ENCODE results near the gene ADAMTS17.
"Not testable (repeated sequence)": the region's sequence is repeated elsewhere in the genome, so short reads cannot be mapped to it uniquely, and the experiment has no call there.

ADAMTS17 gene

GRCh38 chr15:99997112-99997651, 344.6 kb downstream of the ADAMTS17 start:
- DNase-seq (ENCODE audit: low spot score): no peak

DNA sequence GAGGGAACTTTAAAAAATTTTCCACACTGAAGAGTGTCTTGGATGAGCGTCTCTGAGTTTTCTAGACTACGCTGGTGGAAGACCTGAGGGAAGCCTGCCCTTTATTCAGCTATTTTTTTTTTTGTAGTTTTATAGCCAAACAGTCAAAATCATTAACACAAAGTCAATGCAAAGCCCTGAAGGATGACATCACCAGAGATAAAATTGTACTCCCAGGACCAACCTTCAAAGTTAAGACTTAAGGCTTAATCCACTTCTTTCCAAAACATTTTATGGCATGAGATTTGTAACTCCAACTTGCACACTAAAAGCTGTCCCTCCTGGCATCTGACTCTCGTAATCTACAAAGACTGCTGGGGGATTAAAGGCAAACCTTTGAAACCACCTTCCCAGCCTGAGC, 345.1 kb downstream of the ADAMTS17 start:
- no peak for DNase-seq (ENCODE audit: low spot score)

- no peak for DNase-seq (ENCODE audit: low spot score)
These were observed 346.2 kb downstream of the ADAMTS17 start for GRCh38 chr15:99995543-99995942.

- DNase-seq (ENCODE audit: low spot score): no peak
These were observed 346.9 kb downstream of the ADAMTS17 start for GRCh38 chr15:99994849-99995248.

GRCh38 chr15:99993681-99994131, 348.1 kb downstream of the ADAMTS17 start:
- DNase-seq (ENCODE audit: low spot score): no peak

- DNase-seq (ENCODE audit: low spot score): no peak
These were observed 348.5 kb downstream of the ADAMTS17 start for GRCh38 chr15:99993262-99993661.

- DNase-seq (ENCODE audit: low spot score): no peak
These were observed 349.1 kb downstream of the ADAMTS17 start for GRCh38 chr15:99992611-99993231.

DNA sequence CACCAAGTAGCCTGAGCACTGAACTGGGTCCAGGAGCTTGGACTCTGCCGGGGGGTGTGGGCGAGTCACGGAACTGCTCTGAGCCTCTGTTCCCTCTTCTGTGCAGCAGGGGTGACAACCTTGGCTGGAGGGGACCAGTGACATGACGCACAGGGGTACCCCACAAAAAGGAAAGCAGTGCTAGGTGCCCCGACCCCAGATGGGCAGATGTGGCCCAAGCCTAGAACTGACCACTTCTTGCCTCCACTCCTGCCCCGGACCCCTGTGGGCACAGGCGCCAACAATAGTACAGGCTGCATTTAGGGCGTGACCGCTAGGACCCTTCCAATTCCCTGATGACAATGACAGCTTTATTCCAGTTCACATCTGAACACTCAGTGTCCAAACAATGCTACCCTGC, 352.7 kb downstream of the ADAMTS17 start:
- no peak for DNase-seq (ENCODE audit: low spot score)

GRCh38 chr15:99987701-99988100, 354.1 kb downstream of the ADAMTS17 start:
- DNase-seq (ENCODE audit: low spot score): no peak

GRCh38 chr15:99987119-99987506, 354.7 kb downstream of the ADAMTS17 start:
- no peak for DNase-seq (ENCODE audit: low spot score)

DNA sequence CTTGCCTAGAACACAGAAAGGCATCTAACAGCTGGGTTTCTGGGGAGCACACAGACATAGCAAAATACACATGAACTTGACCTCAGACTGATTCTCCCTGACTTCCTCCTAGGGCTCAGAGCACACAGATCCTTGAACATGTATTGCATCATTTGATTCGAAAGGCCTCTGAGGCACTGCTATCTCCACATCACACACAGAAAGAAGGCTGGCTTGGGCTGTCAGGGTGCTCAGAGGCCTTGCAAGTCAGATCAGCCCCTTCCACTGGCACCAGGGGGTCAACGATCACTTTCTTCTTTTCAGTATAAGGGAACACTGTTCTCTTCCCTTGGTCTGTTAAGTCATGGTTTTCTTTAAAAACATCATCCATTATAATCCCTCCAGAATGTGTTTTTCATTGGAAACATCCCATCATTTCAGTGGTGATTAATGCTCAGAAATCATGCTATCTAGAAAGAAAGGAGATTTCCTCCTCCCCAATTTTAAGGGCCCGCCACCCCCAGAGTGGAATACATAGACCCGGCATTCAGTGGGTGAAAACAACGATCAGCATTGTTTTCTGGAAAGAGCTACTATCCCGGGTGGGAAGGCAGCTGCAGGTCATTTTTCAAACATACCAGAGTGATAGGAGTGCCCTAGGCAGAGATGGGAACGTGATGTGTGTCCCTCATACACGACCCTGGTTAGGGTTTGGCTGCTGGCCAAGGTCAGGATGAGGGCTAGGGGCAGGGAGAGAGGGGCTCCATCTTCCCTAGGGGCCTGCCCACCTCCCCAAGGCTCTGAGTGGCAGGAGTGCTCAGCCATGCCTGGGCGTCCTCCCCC, 355.3 kb downstream of the ADAMTS17 start:
- no peak for DNase-seq (ENCODE audit: low spot score)

DNA sequence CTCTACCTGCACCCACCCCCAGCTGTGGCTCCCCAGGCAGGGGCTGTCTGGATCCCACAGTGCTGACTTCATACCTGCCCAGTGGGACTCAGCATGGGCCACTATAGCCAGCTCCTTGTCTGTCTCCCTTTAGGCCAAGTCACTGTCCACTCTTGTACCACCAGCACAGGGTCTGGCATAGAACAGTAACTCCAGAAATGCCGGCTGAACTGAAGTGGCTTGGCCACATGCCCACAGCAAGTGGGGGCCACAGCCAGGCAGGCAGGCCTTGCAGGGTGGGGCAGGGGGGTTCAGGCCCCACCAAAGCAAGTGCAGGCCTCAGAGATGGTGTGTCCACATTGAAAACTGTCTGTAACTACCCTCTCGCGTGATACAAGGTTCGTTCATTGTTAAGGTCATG, 355.9 kb downstream of the ADAMTS17 start:
- no peak for DNase-seq (ENCODE audit: low spot score)

DNA sequence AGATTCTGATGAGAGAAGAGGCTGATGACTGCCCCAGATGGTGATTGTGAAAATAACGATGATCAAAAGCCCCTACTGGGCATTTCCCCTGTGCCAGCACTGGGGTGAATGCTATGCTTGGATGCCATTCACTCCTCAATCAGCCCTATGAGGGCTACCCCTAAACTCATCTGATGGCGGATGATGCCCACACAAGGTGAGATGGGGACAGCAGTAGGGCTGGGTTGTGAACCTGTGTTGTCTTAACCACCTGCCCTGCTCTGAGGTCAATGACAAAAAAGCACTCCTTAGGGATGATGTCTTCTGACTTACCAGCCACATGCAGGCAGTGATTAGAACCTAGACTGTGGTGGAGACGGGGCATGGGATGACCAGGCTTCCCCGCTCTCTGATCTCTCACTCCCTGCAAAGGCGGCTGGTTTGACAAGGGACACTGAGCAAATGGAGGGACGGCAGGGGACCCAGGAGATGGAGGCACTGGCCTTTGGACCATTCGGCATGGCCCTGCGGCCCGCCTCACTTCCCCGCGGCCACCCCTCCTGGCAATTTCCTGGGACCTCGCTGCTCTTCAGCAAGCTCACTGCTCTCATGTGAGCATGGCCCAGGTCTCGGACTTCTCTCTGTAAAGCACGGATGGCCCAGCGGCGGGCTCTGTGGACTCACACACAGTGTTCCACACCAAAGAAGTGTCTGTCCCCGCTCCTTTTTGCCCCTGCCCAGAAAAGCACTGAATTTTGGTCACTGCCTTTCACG, 357.1 kb downstream of the ADAMTS17 start:
- DNase-seq (ENCODE audit: low spot score): no peak

DNA sequence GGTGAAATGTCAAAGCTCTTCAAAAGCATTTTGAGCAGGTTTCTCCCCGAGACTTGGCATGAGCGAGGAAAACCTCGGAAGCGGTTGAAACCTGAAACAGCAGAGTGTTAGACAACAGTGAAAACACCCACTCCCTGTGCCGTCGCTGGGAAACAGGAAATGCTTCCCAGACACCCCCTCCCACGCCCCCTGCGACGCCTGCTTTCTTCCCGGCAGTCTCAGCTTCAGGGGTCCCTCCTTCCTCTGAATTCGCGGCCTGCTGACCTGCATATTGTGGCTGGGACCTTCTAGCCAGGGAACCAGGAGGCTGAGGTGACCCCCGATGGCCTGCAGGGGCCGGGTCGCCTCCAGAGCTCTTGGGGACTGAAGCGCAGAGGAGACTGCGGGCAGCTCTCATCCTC, 357.9 kb downstream of the ADAMTS17 start:
- DNase-seq (ENCODE audit: low spot score): no peak

DNA sequence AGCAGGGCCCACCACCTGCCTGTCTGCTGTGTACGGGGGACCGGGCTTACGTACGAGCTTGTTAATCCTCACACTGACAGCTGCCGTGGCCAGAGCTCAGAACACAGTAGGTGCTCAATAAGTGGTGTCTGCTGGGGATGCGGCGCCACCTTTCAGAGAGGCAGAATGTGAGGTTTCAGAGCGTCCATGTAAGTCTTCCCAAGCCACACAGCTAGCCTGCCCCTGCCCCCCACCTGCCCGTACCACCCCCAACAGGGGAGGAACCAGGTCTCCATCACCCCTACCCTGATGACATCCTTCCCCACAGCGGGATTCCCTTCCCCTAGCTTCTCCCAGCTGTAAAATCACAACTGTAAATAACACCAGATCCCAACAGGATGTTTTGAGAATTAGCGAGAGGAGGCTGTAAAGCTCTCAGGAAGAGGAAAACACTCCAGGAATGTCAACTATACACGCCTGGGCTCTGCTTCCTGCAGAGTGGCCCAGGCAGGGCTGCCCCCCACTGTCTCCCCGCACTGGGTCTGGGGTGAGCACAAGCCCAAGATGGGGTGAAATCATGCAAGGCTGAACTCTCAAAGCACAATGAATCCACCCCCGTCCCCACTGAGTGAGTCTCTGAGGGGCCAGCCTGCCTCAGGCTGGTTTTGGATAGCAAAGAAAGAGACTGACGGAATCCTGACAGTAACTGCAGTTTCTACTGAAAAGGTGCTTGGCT, 358.4 kb downstream of the ADAMTS17 start:
- DNase-seq (ENCODE audit: low spot score): no peak

GRCh38 chr15:99982662-99983061, 359.1 kb downstream of the ADAMTS17 start:
- no peak for DNase-seq (ENCODE audit: low spot score)

DNA sequence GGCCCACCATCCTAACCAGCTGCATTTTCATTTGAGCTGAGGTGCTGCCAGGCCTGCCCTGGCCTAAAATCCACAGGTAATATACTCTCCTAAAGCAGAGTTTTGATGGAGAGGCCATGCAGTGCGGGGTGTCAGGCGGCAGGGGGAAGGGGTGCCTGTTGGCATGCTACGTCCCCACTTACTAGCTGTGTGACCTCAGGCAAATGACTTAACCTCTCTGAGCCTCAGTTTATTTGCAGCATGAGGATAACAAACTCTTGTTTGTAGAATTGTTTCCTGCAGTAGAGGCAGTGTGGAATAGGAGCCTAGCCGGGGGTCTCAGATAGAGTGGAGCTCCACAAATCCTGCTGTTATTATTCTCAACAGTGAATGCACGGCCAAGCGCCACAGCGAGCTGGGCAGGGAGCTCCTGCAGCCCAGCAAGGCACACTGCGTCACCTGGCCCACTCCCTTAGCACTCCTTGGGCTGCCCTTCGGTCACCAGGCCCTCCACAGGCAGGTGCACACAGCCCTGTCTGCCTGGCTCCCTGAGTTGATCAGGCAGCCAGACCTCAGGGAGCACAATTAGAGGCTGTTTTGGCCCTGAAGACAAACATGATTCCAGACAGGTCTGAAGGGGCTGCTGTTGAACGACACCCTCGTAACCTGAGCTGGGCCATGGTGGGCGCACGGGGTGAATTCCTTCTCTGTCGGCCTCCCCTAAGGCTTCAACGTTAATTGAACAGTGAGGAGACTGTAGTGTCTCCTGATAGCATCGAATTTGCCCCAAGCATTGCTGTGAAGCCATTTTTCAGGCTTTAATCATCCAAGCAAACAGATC, 359.7 kb downstream of the ADAMTS17 start:
- DNase-seq (ENCODE audit: low spot score): no peak

DNA sequence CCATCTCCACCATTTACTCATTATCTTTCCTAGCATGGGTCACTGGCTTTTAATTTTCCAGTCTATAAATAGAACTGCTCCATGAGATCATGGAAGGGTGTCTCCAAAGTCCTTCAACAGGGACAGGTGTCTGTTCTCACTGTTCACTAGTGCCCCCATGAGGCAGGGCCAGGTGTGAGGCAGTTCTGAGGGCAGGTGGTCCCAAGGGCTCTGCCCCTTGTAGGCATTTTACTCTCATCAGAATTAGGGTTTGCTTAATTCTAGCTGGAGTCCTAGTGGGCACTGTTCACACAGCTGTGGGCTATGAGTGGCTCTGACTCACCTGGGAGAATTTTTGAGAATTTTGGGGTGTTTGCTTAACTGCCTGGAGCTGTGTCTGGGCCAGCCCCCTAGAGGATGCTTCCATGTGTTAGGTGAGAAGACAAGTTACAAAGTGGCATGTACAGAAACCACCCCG, 360.6 kb downstream of the ADAMTS17 start:
- no peak for DNase-seq (ENCODE audit: low spot score)

DNA sequence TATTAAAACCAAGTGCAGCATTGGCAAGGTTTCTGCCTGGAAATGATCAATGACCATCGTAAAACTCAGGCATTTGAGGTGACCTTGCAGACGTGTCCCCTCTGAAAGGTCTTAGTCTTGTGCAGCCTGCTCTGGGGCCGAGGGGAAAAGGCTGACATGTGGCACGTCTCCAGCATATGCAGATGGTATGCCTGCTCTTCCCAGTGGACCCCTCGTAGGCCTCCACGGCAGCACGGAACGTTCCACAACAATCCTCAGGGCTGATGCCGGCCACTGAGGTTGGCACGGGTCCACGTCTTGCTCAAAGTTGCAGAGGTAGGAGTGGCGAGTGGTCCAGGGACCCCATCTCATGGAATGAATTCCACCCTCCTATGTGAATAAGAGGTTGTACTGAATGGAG, 361.0 kb downstream of the ADAMTS17 start:
- no peak for DNase-seq (ENCODE audit: low spot score)

- not testable (repeated sequence) for DNase-seq (ENCODE audit: low spot score)
These were observed 361.9 kb downstream of the ADAMTS17 start for GRCh38 chr15:99979886-99980285.

DNA sequence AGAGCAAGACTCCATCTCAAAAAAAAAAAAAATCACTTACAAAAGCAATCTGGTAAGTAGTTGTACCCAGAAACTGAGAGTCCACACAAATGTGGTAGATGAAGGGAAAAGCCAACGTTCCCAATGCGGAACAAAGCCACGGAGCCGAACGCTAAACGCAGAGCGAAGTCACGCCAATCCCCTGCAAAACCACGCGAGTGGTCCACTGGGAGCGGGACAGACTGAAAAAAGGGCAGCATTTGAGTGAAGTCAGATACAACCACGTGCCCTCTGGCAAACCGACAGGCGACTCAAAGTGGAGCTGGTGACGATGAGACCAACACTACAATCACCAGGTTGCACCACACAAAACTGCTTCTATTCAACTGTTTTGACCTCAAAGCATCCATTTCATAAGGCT, 362.4 kb downstream of the ADAMTS17 start:
- DNase-seq (ENCODE audit: low spot score): no peak

Measured in AG08396 (cell line).